GM12872 (cell line): ENCODE results near the gene PFKFB2.

Experiments
- CTCF ChIP-seq: IDR thresholded peaks from 3 replicates; pipeline ENCODE4 v1.5.1; 2011; ENCODE audit warnings: low read depth, mild to moderate bottlenecking, low read length, moderate library complexity; ENCODE audit not compliant: insufficient read depth

The PFKFB2 gene

DNA sequence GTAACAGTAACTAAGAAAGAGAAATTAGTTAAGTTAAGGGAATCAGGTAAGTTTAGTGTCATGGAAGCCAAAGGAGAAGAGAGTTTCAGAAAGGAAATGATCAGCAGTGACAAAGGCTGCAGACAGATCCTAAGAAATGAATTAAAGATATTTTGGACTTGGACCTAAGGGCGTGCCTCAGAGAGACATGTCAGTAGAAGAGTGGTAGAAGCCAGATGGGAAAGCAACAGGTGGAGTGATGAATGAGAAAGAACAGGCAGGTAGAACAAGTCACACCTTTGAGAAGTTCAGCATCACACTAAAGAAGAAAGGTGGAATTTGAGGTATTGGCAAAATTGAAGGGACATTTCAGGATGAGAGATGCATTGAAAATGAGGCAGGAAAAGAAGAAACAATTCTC is 49.6 kb downstream of the PFKFB2 start:
- TF ChIP-seq CTCF = no peak

DNA sequence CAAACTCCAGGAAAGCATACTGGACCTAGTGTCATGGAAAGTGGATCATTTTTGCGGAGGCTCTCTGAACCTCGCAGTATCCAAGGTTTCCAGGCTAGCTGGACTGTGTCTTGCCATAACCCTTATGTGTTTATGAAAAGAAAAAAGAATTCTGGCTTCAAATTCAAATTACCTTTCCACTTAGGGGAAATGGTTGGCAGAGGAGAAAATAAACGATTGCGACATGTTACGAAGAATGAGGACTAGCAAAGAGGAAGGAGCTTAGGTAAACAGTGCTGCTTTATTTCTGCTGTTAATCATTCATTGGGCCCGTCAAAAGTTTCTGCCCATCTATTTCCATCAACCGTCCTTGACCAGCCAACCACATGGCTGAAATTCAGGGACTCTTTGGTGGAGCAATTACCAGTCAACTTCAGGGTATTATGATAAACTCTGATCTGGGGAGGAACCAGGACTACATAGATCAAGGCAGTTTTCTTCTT is 50.9 kb downstream of the PFKFB2 start, which contains the start of gene C4BPA:
Gene C4BPA (plus strand): TSS at position 342 of the 482 bp plus-strand sequence. CDS start 8,793 bp downstream, outside the sequence.
- no peak for TF ChIP-seq CTCF

DNA sequence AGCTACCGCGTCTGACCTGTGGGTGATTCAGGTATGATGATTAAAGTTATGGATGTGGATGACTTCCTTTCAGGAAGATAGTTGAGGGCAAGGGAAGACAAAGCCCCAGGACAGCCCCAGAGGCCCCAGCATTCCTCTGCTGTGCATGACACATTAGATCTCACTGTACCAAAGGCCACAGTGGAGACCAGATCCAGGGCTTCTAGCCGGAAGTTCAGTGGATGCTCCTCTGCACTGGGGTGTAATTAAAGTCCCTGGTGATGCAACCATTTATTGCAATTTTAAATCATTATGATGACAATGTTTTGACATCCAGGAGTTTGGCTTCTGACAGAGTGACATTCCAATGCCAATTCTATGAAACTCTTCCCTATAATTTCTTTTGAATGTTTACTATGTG is 55.9 kb downstream of the PFKFB2 start:
- no peak for TF ChIP-seq CTCF

DNA sequence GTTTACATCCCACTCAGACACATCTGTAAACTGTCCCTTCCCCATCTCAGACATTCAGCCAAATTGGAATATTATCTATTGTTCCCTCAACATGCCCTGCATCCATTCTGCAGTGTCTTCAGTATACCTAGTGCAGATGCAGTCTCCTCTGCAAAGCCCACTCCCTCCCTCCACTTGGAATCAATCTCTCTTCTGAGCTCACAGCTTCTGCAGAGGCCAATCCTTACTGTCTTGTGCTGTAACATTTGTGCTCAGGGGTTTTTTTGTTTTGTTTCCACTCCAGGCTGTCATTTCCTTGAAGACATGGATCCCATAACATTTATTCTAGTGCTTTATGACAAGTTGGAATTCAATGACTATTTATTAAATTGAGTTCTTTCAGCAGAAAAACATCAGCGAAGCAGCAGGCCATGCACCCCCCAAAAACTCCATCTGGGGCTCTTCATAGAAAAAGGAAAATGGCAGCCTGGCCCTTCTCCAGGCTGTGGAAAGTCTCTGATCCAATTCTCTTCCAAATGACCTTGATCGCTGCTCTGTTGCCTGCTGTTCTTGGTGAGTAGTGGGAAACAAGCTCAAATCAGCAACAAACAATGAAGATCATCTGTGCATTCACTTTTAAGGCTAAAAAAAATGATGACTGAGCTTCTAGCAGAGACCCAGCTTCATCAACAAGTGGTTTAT is 59.7 kb downstream of the PFKFB2 start:
- no peak for TF ChIP-seq CTCF

GRCh38 chr1:207115269-207115668 is 62.2 kb downstream of the PFKFB2 start:
- no peak for TF ChIP-seq CTCF

DNA sequence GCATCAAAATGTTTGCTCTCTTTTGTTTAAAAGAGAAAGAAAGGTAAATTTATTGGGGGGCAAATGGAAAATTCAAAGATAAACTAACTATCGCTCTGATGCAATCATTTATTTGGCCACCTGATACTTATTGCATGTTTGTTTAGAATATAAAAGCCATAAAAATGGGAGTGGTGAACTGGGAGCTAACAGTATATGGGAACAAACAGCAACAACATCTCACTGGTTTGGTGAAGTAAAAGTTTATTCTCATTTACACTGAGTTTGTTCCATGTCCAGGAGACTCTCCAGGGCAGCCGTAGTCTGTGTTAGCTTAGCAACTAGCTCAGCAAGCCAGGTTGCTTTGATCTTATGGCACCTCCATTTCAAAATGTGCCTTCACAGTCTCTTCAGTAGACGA is 71.3 kb downstream of the PFKFB2 start:
- no peak for TF ChIP-seq CTCF

DNA sequence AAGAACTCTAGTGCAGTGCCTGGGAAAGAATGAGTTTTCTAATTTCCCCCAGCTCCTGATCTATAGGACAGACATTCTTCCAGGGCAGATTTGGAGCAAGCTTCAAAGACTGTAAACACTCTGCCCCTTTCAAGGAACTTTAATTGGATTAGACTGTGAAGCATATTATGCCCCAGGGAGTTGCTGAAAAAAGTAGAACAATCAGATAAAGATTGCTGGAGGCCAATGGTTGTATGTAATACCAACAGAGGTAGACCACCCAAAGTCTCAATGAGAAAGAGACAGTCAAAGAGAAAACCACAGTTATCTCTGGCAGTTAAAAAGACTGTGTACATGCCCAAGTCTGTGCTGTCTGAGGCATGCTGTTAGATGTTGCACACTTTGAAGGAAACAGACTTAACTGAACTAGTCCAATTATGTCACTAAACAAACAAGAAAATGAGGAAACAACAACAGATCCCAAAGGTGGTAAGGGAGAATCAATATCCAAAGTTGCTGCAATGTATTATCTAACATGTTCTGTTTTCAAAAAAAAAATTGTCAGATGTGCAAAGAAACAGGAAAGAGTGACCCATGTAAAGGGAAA is 75.4 kb downstream of the PFKFB2 start:
- TF ChIP-seq CTCF = no peak
